Bronchial epithelial cell (primary cell): ENCODE measurements around the gene ANKH. TPM values are rescaled to one million over a fixed set of nuclear protein-coding genes. Genes with fewer than 3 reads are reported as not detected.

ENCODE experiments used
- DNase-seq: peaks from one replicate; pipeline ENCODE4 v3.0.0-alpha.2; 2010; ENCODE audit warnings: low read depth
- FAIRE-seq: peaks from 2 replicates; lab custom pipeline; 2011; peaks lifted over from hg19 to GRCh38; lab: Jason Lieb, UNC
- H3K27me3 ChIP-seq: 2 replicates; pipeline ENCODE4 v1.5.1; 2011; ENCODE audit warnings: low read length; ENCODE audit not compliant: control insufficient read depth, insufficient read depth
- H3K36me3 ChIP-seq: 2 replicates; pipeline ENCODE4 v1.5.1; 2011; ENCODE audit warnings: low read length; ENCODE audit not compliant: control insufficient read depth, insufficient read depth
- H3K4me3 ChIP-seq: 2 replicates; pipeline ENCODE4 v1.5.1; 2011; ENCODE audit warnings: mild to moderate bottlenecking, low read depth, low read length, control low read depth
- CTCF ChIP-seq: IDR thresholded peaks from 2 replicates; pipeline ENCODE4 v1.5.1; 2011; ENCODE audit warnings: mild to moderate bottlenecking, moderate library complexity, low read length, control low read depth, inconsistent platforms; ENCODE audit not compliant: insufficient read depth, severe bottlenecking
- total RNA-seq: library from RNA; depleted of rRNA; stranded (reverse); fragments of >200 nt; gene quantifications from 2 replicates; pipeline ENCODE4 v1.2.1, GENCODE V29; 2014

Gene ANKH
- total RNA-seq, 1 donor from 2014 or later: 12.9 TPM

- FAIRE-seq: no peak
- DNase-seq: no peak
- H3K36me3 ChIP-seq: no peaks in the 10 kb centered on the region
- TF ChIP-seq CTCF: no peak
- H3K4me3 ChIP-seq: no peak overlapping the region
- H3K27me3 ChIP-seq: no peaks in the 10 kb centered on the region
Measured at GRCh38 chr5:14667290-14667689, 204.3 kb downstream of the ANKH start.

GRCh38 chr5:14666357-14666756 lies 205.2 kb downstream of the ANKH start:
- H3K4me3 ChIP-seq: no peak overlapping the region
- H3K36me3 ChIP-seq: no peaks in the 10 kb centered on the region
- DNase-seq: no peak
- no peak for FAIRE-seq
- no peak for TF ChIP-seq CTCF
- H3K27me3 ChIP-seq: no peaks in the 10 kb centered on the region

- Histone ChIP-seq H3K27me3 (no peaks in the 10 kb centered on the region), H3K36me3 (no peaks in the 10 kb centered on the region), H3K4me3 (peak overlapping the region; percentile 66)
- TF ChIP-seq CTCF: peak; percentile 39
- FAIRE-seq (no peak), DNase-seq (peak; percentile 51)
Measured at GRCh38 chr5:14665949-14666348, 205.6 kb downstream of the ANKH start.

GRCh38 chr5:14665101-14665822 lies 206.3 kb downstream of the ANKH start:
- no peak for TF ChIP-seq CTCF

GRCh38 chr5:14664270-14665100 lies 207.1 kb downstream of the ANKH start, which contains the start of gene OTULIN:
TSS of gene OTULIN (plus strand) at chr5:14664718. CDS start at chr5:14664826, 108 bp downstream.
- H3K4me3 ChIP-seq: peak within 1 kb of the TSS; percentile 66
- no peaks in the 10 kb centered on the region for H3K27me3 ChIP-seq
- no peaks in the 10 kb centered on the region for H3K36me3 ChIP-seq
- DNase-seq (peak; percentile 81), FAIRE-seq (no peak)
- no peak for TF ChIP-seq CTCF

More at GRCh38 chr5:14665101-14665822, 206.3 kb downstream of the ANKH start:
- H3K27me3 ChIP-seq: no peaks in the 10 kb centered on the region
- no peak for FAIRE-seq
- H3K36me3 ChIP-seq: no peaks in the 10 kb centered on the region
- DNase-seq: no peak
- peak overlapping the region; percentile 66 for H3K4me3 ChIP-seq
